Measurements from ENCODE around the gene RPS25. TPM values are rescaled to one million over a fixed set of nuclear protein-coding genes. Genes with fewer than 3 reads are reported as not detected.
"Not testable (repeated sequence)": the region's sequence is repeated elsewhere in the genome, so short reads cannot be mapped to it uniquely, and the experiment has no call there.

The RPS25 gene
- total RNA-seq, 1 donor from 2014 or later, result 949 TPM

GRCh38 chr11:118988280-118988679 is 29.9 kb downstream of the RPS25 start:
- no peak for TF ChIP-seq CTCF (IDR thresholded peaks at IDR 0.05)
- Mint-ChIP-seq H3K9me3 (ENCODE audit: unreplicated experiment) (no peaks in the 10 kb centered on the region), H3K4me1 (ENCODE audit: unreplicated experiment) (peaks cover 2% of the 10 kb centered on the region), H3K4me3 (ENCODE audit: unreplicated experiment) (no peak overlapping the region), H3K27ac (ENCODE audit: unreplicated experiment) (no peak overlapping the region), H3K36me3 (ENCODE audit: unreplicated experiment) (no peaks in the 10 kb centered on the region), H3K27me3 (ENCODE audit: unreplicated experiment) (no peaks in the 10 kb centered on the region)
- no peak for DNase-seq (ENCODE audit: extremely low spot score, unreplicated experiment)

- peaks cover under 1% of the 10 kb centered on the region for H3K27me3 Mint-ChIP-seq (ENCODE audit: unreplicated experiment)
- no peak for TF ChIP-seq CTCF (IDR thresholded peaks at IDR 0.05)
- no peaks in the 10 kb centered on the region for H3K9me3 Mint-ChIP-seq (ENCODE audit: unreplicated experiment)
- H3K36me3 Mint-ChIP-seq (ENCODE audit: unreplicated experiment), result no peaks in the 10 kb centered on the region
- H3K4me1 Mint-ChIP-seq (ENCODE audit: unreplicated experiment), result peaks cover 2% of the 10 kb centered on the region
- H3K27ac Mint-ChIP-seq (ENCODE audit: unreplicated experiment), result no peak overlapping the region
- H3K4me3 Mint-ChIP-seq (ENCODE audit: unreplicated experiment), result no peak overlapping the region
- DNase-seq (ENCODE audit: extremely low spot score, unreplicated experiment), result no peak
Observed at GRCh38 chr11:118984825-118985224, 33.3 kb downstream of the RPS25 start.

GRCh38 chr11:118984337-118984736 is 33.8 kb downstream of the RPS25 start:
- H3K27ac Mint-ChIP-seq (ENCODE audit: unreplicated experiment); H3K27me3 Mint-ChIP-seq (ENCODE audit: unreplicated experiment); DNase-seq (ENCODE audit: extremely low spot score, unreplicated experiment); H3K9me3 Mint-ChIP-seq (ENCODE audit: unreplicated experiment); H3K4me1 Mint-ChIP-seq (ENCODE audit: unreplicated experiment); H3K4me3 Mint-ChIP-seq (ENCODE audit: unreplicated experiment); H3K36me3 Mint-ChIP-seq (ENCODE audit: unreplicated experiment): not testable (repeated sequence)

- no peak for TF ChIP-seq CTCF (IDR thresholded peaks at IDR 0.05)
- peaks cover 19% of the 10 kb centered on the region for H3K27me3 Mint-ChIP-seq (ENCODE audit: unreplicated experiment)
- no peaks in the 10 kb centered on the region for H3K9me3 Mint-ChIP-seq (ENCODE audit: unreplicated experiment)
- no peak for DNase-seq (ENCODE audit: extremely low spot score, unreplicated experiment)
- no peak overlapping the region for H3K4me3 Mint-ChIP-seq (ENCODE audit: unreplicated experiment)
- peaks cover 2% of the 10 kb centered on the region for H3K4me1 Mint-ChIP-seq (ENCODE audit: unreplicated experiment)
- no peaks in the 10 kb centered on the region for H3K36me3 Mint-ChIP-seq (ENCODE audit: unreplicated experiment)
- H3K27ac Mint-ChIP-seq (ENCODE audit: unreplicated experiment), result no peak overlapping the region
Observed at GRCh38 chr11:118980191-118980881, 37.8 kb downstream of the RPS25 start.

- no peaks in the 10 kb centered on the region for H3K9me3 Mint-ChIP-seq (ENCODE audit: unreplicated experiment)
- no peaks in the 10 kb centered on the region for H3K4me1 Mint-ChIP-seq (ENCODE audit: unreplicated experiment)
- no peak for DNase-seq (ENCODE audit: extremely low spot score, unreplicated experiment)
- no peak overlapping the region for H3K27ac Mint-ChIP-seq (ENCODE audit: unreplicated experiment)
- TF ChIP-seq CTCF (IDR thresholded peaks at IDR 0.05), result no peak
- H3K27me3 Mint-ChIP-seq (ENCODE audit: unreplicated experiment), result peaks cover 26% of the 10 kb centered on the region
- no peak overlapping the region for H3K4me3 Mint-ChIP-seq (ENCODE audit: unreplicated experiment)
- H3K36me3 Mint-ChIP-seq (ENCODE audit: unreplicated experiment), result no peaks in the 10 kb centered on the region
Observed at GRCh38 chr11:118979434-118979833, 38.7 kb downstream of the RPS25 start.

Measured in osteocyte (in vitro differentiated cells).